HepG2 (cell line): ENCODE results near the gene CAMKV. TPM values are rescaled to one million over a fixed set of nuclear protein-coding genes. Genes with fewer than 3 reads are reported as not detected.

Experiments used
- ARNTL ChIP-seq: sonication (generic); formaldehyde crosslinking; IDR thresholded peaks from 2 replicates; pipeline ENCODE4 v1.4.0; 2020; ENCODE audit warnings: mild to moderate bottlenecking, missing genetic modification reagents
- CEBPZ ChIP-seq: IDR thresholded peaks from 2 replicates; pipeline ENCODE4 v1.6.1; 2012; ENCODE audit warnings: low read length, improper control_type of control experiment
- GABPB1 ChIP-seq: IDR thresholded peaks from 2 replicates; pipeline ENCODE4 v1.6.1; 2016; ENCODE audit warnings: mild to moderate bottlenecking, missing genetic modification reagents, moderate library complexity, missing compliant biosample characterization
- KMT2B ChIP-seq: IDR thresholded peaks from 2 replicates; pipeline ENCODE4 v1.6.1; 2016; ENCODE audit warnings: missing genetic modification reagents, missing compliant biosample characterization
- RFXANK ChIP-seq: IDR thresholded peaks from 2 replicates; pipeline ENCODE4 v1.6.1; 2016
- SAP130 ChIP-seq: IDR thresholded peaks from 2 replicates; pipeline ENCODE4 v1.6.1; 2016; ENCODE audit warnings: low read depth
- SNAI1 ChIP-seq: sonication (generic); formaldehyde crosslinking; IDR thresholded peaks from 2 replicates; pipeline ENCODE4 v1.5.0; 2020; ENCODE audit warnings: mild to moderate bottlenecking, missing genetic modification reagents, borderline replicate concordance
- SNAPC4 ChIP-seq: sonication (generic); formaldehyde crosslinking; IDR thresholded peaks from 2 replicates; pipeline ENCODE4 v1.4.0; 2020; ENCODE audit warnings: mild to moderate bottlenecking, missing genetic modification reagents
- SP4 ChIP-seq: sonication (generic); formaldehyde crosslinking; IDR thresholded peaks from 2 replicates; pipeline ENCODE4 v1.8.1; 2023; ENCODE audit warnings: mild to moderate bottlenecking, missing genetic modification reagents
- TCF12 ChIP-seq, 2 experiments: fragments of 450-650 bp in 1 of 2; sonication (generic) in 1 of 2; formaldehyde crosslinking in 1 of 2; IDR thresholded peaks; 2 replicates each; pipeline versions ENCODE4 v1.6.1 to v1.8.0; 2017 to 2022; ENCODE audit warnings: antibody characterized with exemption in 1 of 2, mild to moderate bottlenecking in 1 of 2, missing genetic modification reagents in 1 of 2, moderate library complexity in 1 of 2
- TFAP4 ChIP-seq: sonication (generic); IDR thresholded peaks from 2 replicates; pipeline ENCODE4 v1.6.1; 2016; ENCODE audit warnings: low read depth, borderline replicate concordance
- TRIM24 ChIP-seq: sonication (generic); formaldehyde crosslinking; IDR thresholded peaks from 2 replicates; pipeline ENCODE4 v1.8.0; 2022; ENCODE audit warnings: mild to moderate bottlenecking, missing genetic modification reagents
- ZFP62 ChIP-seq: sonication (generic); formaldehyde crosslinking; IDR thresholded peaks from 2 replicates; pipeline ENCODE4 v1.4.0; 2020; ENCODE audit warnings: missing genetic modification reagents
- ZMYM4 ChIP-seq: sonication (generic); formaldehyde crosslinking; IDR thresholded peaks from 2 replicates; pipeline ENCODE4 v1.8.1; 2023; ENCODE audit warnings: mild to moderate bottlenecking, missing genetic modification reagents
- ZNF674 ChIP-seq: sonication (generic); formaldehyde crosslinking; IDR thresholded peaks from 2 replicates; pipeline ENCODE4 v1.5.0; 2020; ENCODE audit warnings: low read depth, mild to moderate bottlenecking, missing genetic modification reagents
- ZNF7 ChIP-seq: IDR thresholded peaks from 2 replicates; pipeline ENCODE4 v1.6.1; 2016; ENCODE audit warnings: missing biosample characterization, missing genetic modification reagents
- ZNF782 ChIP-seq: sonication (generic); formaldehyde crosslinking; IDR thresholded peaks from 2 replicates; pipeline ENCODE4 v1.4.0; 2020; ENCODE audit warnings: missing genetic modification reagents, mild to moderate bottlenecking, borderline replicate concordance
- ZNF790 ChIP-seq: sonication (generic); formaldehyde crosslinking; IDR thresholded peaks from 2 replicates; pipeline ENCODE4 v1.8.0; 2022; ENCODE audit warnings: missing genetic modification reagents, mild to moderate bottlenecking, borderline replicate concordance
- polyA plus RNA-seq, 8 experiments: library from polyadenylated mRNA; depleted of rRNA in 3 of 8; stranded (reverse) in 7 of 8; unstranded in 1 of 8; fragments of >200 nt; fragmentation: Illumina TruSeq in 4 of 8; extraction: Trizol in 4 of 8; gene quantifications; 2 replicates each; pipeline versions ENCODE4 v1.2.1 to v1.2.3, GENCODE V29; 2011 to 2016; ENCODE audit warnings: low read depth in 4 of 8, missing spikeins in 1 of 8, mixed read lengths in 1 of 8; ENCODE audit not compliant: insufficient read depth in 1 of 8
- total RNA-seq, 5 experiments: library from RNA; depleted of rRNA; stranded (reverse); fragments of >200 nt; fragmentation: Illumina TruSeq; extraction: Trizol; gene quantifications; 2 replicates each; pipeline ENCODE4 v1.2.3, GENCODE V29; 2016; ENCODE audit warnings: low read depth in 1 of 5
- TF ChIP-seq, protein P1 (sequence below): sonication (generic); formaldehyde crosslinking; IDR thresholded peaks from 2 replicates; pipeline ENCODE4 v1.9.0; 2021; ENCODE audit warnings: missing genetic modification reagents, borderline replicate concordance

The CAMKV gene
- total and polyA plus RNA-seq, 2 of the 13 experiments (the other 11 are each of a cell fraction or from before 2014, with no cell fraction given), result 0.13 to 0.15 TPM

- TF ChIP-seq SAP130 (CRISPR knock-in tag) (peak; percentile 81), KMT2B (CRISPR knock-in tag) (no peak), CEBPZ (no peak), SNAI1 (CRISPR knock-in tag) (no peak), ARNTL (no peak), TFAP4 (peak; percentile 93), ZNF7 (CRISPR knock-in tag) (no peak), ZNF674 (CRISPR knock-in tag) (no peak), ZNF782 (CRISPR knock-in tag) (no peak), TCF12 (IDR thresholded peaks at IDR 0.05) (no peak), TCF12 (CRISPR knock-in tag; IDR thresholded peaks at IDR 0.05) (no peak), SP4 (CRISPR knock-in tag) (no peak), ZMYM4 (0 out of 2 replicates have a peak, but pooled peaks have one; percentile 26), RFXANK (CRISPR knock-in tag) (no peak), ZFP62 (CRISPR knock-in tag) (no peak), ZNF790 (CRISPR knock-in tag) (no peak), SNAPC4 (CRISPR knock-in tag) (no peak), TRIM24 (no peak), GABPB1 (CRISPR knock-in tag) (peak; percentile 36; the same call in 1 of the 2 replicates)
- TF ChIP-seq, protein P1, sequence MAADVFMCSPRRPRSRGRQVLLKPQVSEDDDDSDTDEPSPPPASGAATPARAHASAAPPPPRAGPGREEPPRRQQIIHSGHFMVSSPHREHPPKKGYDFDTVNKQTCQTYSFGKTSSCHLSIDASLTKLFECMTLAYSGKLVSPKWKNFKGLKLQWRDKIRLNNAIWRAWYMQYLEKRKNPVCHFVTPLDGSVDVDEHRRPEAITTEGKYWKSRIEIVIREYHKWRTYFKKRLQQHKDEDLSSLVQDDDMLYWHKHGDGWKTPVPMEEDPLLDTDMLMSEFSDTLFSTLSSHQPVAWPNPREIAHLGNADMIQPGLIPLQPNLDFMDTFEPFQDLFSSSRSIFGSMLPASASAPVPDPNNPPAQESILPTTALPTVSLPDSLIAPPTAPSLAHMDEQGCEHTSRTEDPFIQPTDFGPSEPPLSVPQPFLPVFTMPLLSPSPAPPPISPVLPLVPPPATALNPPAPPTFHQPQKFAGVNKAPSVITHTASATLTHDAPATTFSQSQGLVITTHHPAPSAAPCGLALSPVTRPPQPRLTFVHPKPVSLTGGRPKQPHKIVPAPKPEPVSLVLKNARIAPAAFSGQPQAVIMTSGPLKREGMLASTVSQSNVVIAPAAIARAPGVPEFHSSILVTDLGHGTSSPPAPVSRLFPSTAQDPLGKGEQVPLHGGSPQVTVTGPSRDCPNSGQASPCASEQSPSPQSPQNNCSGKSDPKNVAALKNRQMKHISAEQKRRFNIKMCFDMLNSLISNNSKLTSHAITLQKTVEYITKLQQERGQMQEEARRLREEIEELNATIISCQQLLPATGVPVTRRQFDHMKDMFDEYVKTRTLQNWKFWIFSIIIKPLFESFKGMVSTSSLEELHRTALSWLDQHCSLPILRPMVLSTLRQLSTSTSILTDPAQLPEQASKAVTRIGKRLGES, result no peak
These were observed 3.9 kb upstream of the CAMKV start (continued) for GRCh38 chr3:49873623-49874022.
